GM18868 (cell line): ENCODE measurements around the gene DZIP1.

Experiments
- ATAC-seq: cut with Tn5 transposase; IDR thresholded peaks from one replicate; pipeline ENCODE4 v1.9.1; 2021; ENCODE audit warnings: mild to moderate bottlenecking, moderate library complexity; ENCODE audit not compliant: unreplicated experiment

Gene DZIP1

GRCh38 chr13:95643571-95643935, 953 bp downstream of the DZIP1 start:
- no peak for ATAC-seq

- no peak for ATAC-seq
Measured at GRCh38 chr13:95642999-95643398, 1.5 kb downstream of the DZIP1 start.

- no peak for ATAC-seq
Measured at GRCh38 chr13:95642028-95642621, 2.4 kb downstream of the DZIP1 start.

GRCh38 chr13:95641291-95642027, 3.0 kb downstream of the DZIP1 start:
- no peak for ATAC-seq

GRCh38 chr13:95636853-95637252, 7.7 kb downstream of the DZIP1 start:
- no peak for ATAC-seq

- ATAC-seq, result no peak
Measured at GRCh38 chr13:95630593-95630992, 13.9 kb downstream of the DZIP1 start.

- no peak for ATAC-seq
Measured at GRCh38 chr13:95629071-95629470, 15.4 kb downstream of the DZIP1 start.

- ATAC-seq, result no peak
Measured at GRCh38 chr13:95628488-95628887, 16.0 kb downstream of the DZIP1 start.

GRCh38 chr13:95627590-95627989, 16.9 kb downstream of the DZIP1 start:
- ATAC-seq, result no peak

GRCh38 chr13:95626768-95627167, 17.7 kb downstream of the DZIP1 start:
- no peak for ATAC-seq

- ATAC-seq, result peak; percentile 68
Measured at GRCh38 chr13:95624020-95624419, 20.5 kb downstream of the DZIP1 start.

- ATAC-seq, result no peak
Measured at GRCh38 chr13:95623141-95623540, 21.4 kb downstream of the DZIP1 start.

- ATAC-seq, result no peak
Measured at GRCh38 chr13:95620825-95621498, 23.5 kb downstream of the DZIP1 start.

- no peak for ATAC-seq
Measured at GRCh38 chr13:95620030-95620824, 24.3 kb downstream of the DZIP1 start.

GRCh38 chr13:95615539-95615938, 29.0 kb downstream of the DZIP1 start:
- no peak for ATAC-seq

- ATAC-seq, result no peak
Measured at GRCh38 chr13:95614641-95615245, 29.8 kb downstream of the DZIP1 start.

- ATAC-seq, result no peak
Measured at GRCh38 chr13:95608640-95609323, 35.7 kb downstream of the DZIP1 start.

- no peak for ATAC-seq
Measured at GRCh38 chr13:95607366-95607765, 37.1 kb downstream of the DZIP1 start.

- no peak for ATAC-seq
Measured at GRCh38 chr13:95605448-95606125, 38.9 kb downstream of the DZIP1 start.

GRCh38 chr13:95604556-95604915, 40.0 kb downstream of the DZIP1 start:
- ATAC-seq, result no peak
